Sigmoid colon (tissue), 7 donors: ENCODE measurements around the gene MUL1. TPM values are rescaled to one million over a fixed set of nuclear protein-coding genes. Genes with fewer than 3 reads are reported as not detected.
A peak's percentile ranks its signal among the peaks of the same experiment; 100 is the strongest.

Experiments used
- DNase-seq: peaks from one replicate; pipeline ENCODE4 v3.0.0-alpha.2; 2019
- H3K27ac ChIP-seq, 4 donors: fragments of 200-600 bp; sonication (generic); one replicate each; pipeline ENCODE4 v1.5.1; 2016 to 2019; ENCODE audit warnings: mild to moderate bottlenecking in 1 of 4
- H3K27me3 ChIP-seq, 3 donors: fragments of 200-600 bp; sonication (generic); one replicate each; pipeline ENCODE4 v1.5.1; 2019; ENCODE audit warnings: mild to moderate bottlenecking in 1 of 3
- H3K36me3 ChIP-seq, 4 donors: fragments of 200-600 bp; sonication (generic); one replicate each; pipeline ENCODE4 v1.5.1; 2016 to 2019
- H3K4me1 ChIP-seq, 4 donors: fragments of 200-600 bp; sonication (generic); one replicate each; pipeline ENCODE4 v1.5.1; 2017 to 2019
- H3K4me3 ChIP-seq, 4 donors: fragments of 200-600 bp; sonication (generic); one replicate each; pipeline ENCODE4 v1.5.1; 2017 to 2019; ENCODE audit warnings: mild to moderate bottlenecking in 2 of 4, moderate library complexity in 1 of 4
- H3K9me3 ChIP-seq, 4 donors: fragments of 200-600 bp in 3 of 4; sonication (generic) in 3 of 4; one replicate each; pipeline versions ENCODE4 v1.5.1 to v1.6.1; 2013 to 2019
- CTCF ChIP-seq, 4 experiments: fragments of 450-650 bp in 3 of 4; fragments of 200-600 bp in 1 of 4; IDR thresholded peaks; one replicate each; pipeline ENCODE4 v1.5.1; 2016 to 2019; ENCODE audit warnings: antibody characterized with exemption in 4 of 4, mild to moderate bottlenecking in 3 of 4, moderate library complexity in 2 of 4
- EP300 ChIP-seq, 4 donors: sonication (generic); formaldehyde crosslinking; IDR thresholded peaks; one replicate each; pipeline ENCODE4 v1.6.1; 2017; ENCODE audit warnings: antibody characterized with exemption in 4 of 4
- POLR2A ChIP-seq, 2 donors: fragments of 450-650 bp; IDR thresholded peaks; one replicate each; pipeline ENCODE4 v1.6.1; 2016; ENCODE audit warnings: antibody characterized with exemption in 2 of 2, mild to moderate bottlenecking in 2 of 2, moderate library complexity in 2 of 2
- POLR2AphosphoS5 ChIP-seq, 4 donors: sonication (generic); formaldehyde crosslinking; IDR thresholded peaks; one replicate each; pipeline ENCODE4 v1.6.1; 2017; ENCODE audit warnings: antibody characterized with exemption in 4 of 4
- WGBS, 2 donors: extraction: QIAGEN DNeasy Blood & Tissue Kit; methylation state at CpG; one replicate each; pipeline ENCODE4 v1.1.7; 2013; 5-methylcytosine and 5-hydroxymethylcytosine counted together
- intact Hi-C: fragments of 100-400 bp; cut with DNase I; formaldehyde crosslinking; loops from one replicate; pipeline ENCODE4 v1.15.1; 2023
- polyA plus RNA-seq, 3 donors: library from polyadenylated mRNA; stranded (reverse); fragments of 200-250 nt; gene quantifications; one replicate each; pipeline ENCODE4 v1.2.3, GENCODE V29; 2013
- total RNA-seq, 4 donors: library from RNA; depleted of rRNA; stranded (reverse); fragments of >200 nt; gene quantifications; one replicate each; pipeline ENCODE4 v1.1.0, GENCODE V29; 2016
- donor health status: healthy with polysubstance abuse.
- donor health status: Bipolar disorder and iron deficiency.
- donor health status: healthy.

The MUL1 gene
- total and polyA plus RNA-seq, 7 donors = 4.8 to 34.1 (median 30.3) TPM

- no peak overlapping the region for H3K4me3 ChIP-seq
- H3K27me3 ChIP-seq = no peaks in the 10 kb centered on the region
- H3K9me3 ChIP-seq = no peaks in the 10 kb centered on the region
- TF ChIP-seq POLR2AphosphoS5 (IDR thresholded peaks at IDR 0.05) (no peak), POLR2A (IDR thresholded peaks at IDR 0.05) (no peak), CTCF (IDR thresholded peaks at IDR 0.05) (no peak), EP300 (IDR thresholded peaks at IDR 0.05) (no peak)
- peaks cover 0 to 14% (median 8%) of the 10 kb centered on the region in 4 donors for H3K4me1 ChIP-seq
- 53 to 63% methylated on average over 6 of the region's 6 CpGs for WGBS, 2 donors
- no peak for DNase-seq
- no peak overlapping the region for H3K27ac ChIP-seq
- intact Hi-C loops = no loop called here
- H3K36me3 ChIP-seq = no peaks in the 10 kb centered on the region
Observed at GRCh38 chr1:20511518-20512428, 3.8 kb upstream of the MUL1 start.

- intact Hi-C loops = loop anchor here (5.0 kb wide), 1 partner anchor 531 kb away; the partner anchor contains the start of gene PLA2G2A
- Histone ChIP-seq H3K27ac (peak overlapping the region; percentile 83 to 93 (median 88)), H3K9me3 (no peaks in the 10 kb centered on the region), H3K27me3 (no peaks in the 10 kb centered on the region), H3K4me1 (peaks cover 0 to 48% (median 37%) of the 10 kb centered on the region in 4 donors), H3K36me3 (peaks cover 0 to 20% (median 0%) of the 10 kb centered on the region in 4 donors), H3K4me3 (peak overlapping the region; percentile 68 to 96 (median 83))
- no peak for TF ChIP-seq EP300 (IDR thresholded peaks at IDR 0.05)
- WGBS, 2 donors = 62% methylated on average over 5 of the region's 5 CpGs
- no peak for DNase-seq
Observed at GRCh38 chr1:20508411-20508771, 440 bp upstream of the MUL1 start.

GRCh38 chr1:20507248-20507563 lies 745 bp downstream of the MUL1 start:
- H3K36me3 ChIP-seq = peaks cover 1 to 32% (median 8%) of the 10 kb centered on the region in 4 donors
- peaks cover 0 to 48% (median 37%) of the 10 kb centered on the region in 4 donors for H3K4me1 ChIP-seq
- H3K4me3 ChIP-seq = peak overlapping the region; percentile 68 to 96 (median 83)
- 29 to 41% methylated on average over 5 of the region's 5 CpGs for WGBS, 2 donors
- intact Hi-C loops = loop anchor here (2.0 to 5.0 kb wide), 2 partner anchors 18 to 530 kb away; partner anchors contain the start of gene PLA2G2A
- H3K27ac ChIP-seq = peak overlapping the region; percentile 83 to 93 (median 88)
- no peaks in the 10 kb centered on the region for H3K9me3 ChIP-seq
- H3K27me3 ChIP-seq = no peaks in the 10 kb centered on the region
- TF ChIP-seq CTCF (IDR thresholded peaks at IDR 0.05) (no peak), EP300 (IDR thresholded peaks at IDR 0.05) (no peak), POLR2A (IDR thresholded peaks at IDR 0.05) (no peak), POLR2AphosphoS5 (IDR thresholded peaks at IDR 0.05) (no peak)
- DNase-seq = no peak

GRCh38 chr1:20505488-20505887 lies 2.5 kb downstream of the MUL1 start:
- H3K27ac ChIP-seq = no peak overlapping the region
- DNase-seq = no peak
- intact Hi-C loops = loop anchor here (5.0 kb wide), 1 partner anchor 528 kb away; the partner anchor contains the start of gene PLA2G2A
- H3K27me3 ChIP-seq = no peaks in the 10 kb centered on the region
- H3K4me3 ChIP-seq = no peak overlapping the region
- H3K9me3 ChIP-seq = no peaks in the 10 kb centered on the region
- TF ChIP-seq CTCF (IDR thresholded peaks at IDR 0.05) = no peak
- TF ChIP-seq EP300 (IDR thresholded peaks at IDR 0.05) = no peak
- TF ChIP-seq POLR2A (IDR thresholded peaks at IDR 0.05) = no peak
- no peak for TF ChIP-seq POLR2AphosphoS5 (IDR thresholded peaks at IDR 0.05)
- peaks cover 0 to 48% (median 37%) of the 10 kb centered on the region in 4 donors for H3K4me1 ChIP-seq
- peaks cover 15 to 49% (median 22%) of the 10 kb centered on the region in 4 donors for H3K36me3 ChIP-seq
- WGBS, 2 donors = 85 to 97% methylated on average over 1 of the region's 1 CpG

GRCh38 chr1:20500716-20501115 lies 7.2 kb downstream of the MUL1 start:
- DNase-seq = no peak
- H3K36me3 ChIP-seq = peaks cover 20 to 81% (median 40%) of the 10 kb centered on the region in 4 donors
- H3K9me3 ChIP-seq = no peaks in the 10 kb centered on the region
- H3K4me1 ChIP-seq = peaks cover 0 to 24% (median 19%) of the 10 kb centered on the region in 4 donors
- intact Hi-C loops = no loop called here
- H3K4me3 ChIP-seq = no peak overlapping the region
- no peaks in the 10 kb centered on the region for H3K27me3 ChIP-seq
- TF ChIP-seq CTCF (IDR thresholded peaks at IDR 0.05) (no peak), EP300 (IDR thresholded peaks at IDR 0.05) (no peak), POLR2AphosphoS5 (IDR thresholded peaks at IDR 0.05) (no peak), POLR2A (IDR thresholded peaks at IDR 0.05) (no peak)
- WGBS, 2 donors = 92 to 95% methylated on average over 17 of the region's 17 CpGs
- no peak overlapping the region for H3K27ac ChIP-seq
